Measurements from ENCODE around the gene BTLA.
"Not testable (repeated sequence)": the region's sequence is repeated elsewhere in the genome, so short reads cannot be mapped to it uniquely, and the experiment has no call there.

BTLA gene

DNA sequence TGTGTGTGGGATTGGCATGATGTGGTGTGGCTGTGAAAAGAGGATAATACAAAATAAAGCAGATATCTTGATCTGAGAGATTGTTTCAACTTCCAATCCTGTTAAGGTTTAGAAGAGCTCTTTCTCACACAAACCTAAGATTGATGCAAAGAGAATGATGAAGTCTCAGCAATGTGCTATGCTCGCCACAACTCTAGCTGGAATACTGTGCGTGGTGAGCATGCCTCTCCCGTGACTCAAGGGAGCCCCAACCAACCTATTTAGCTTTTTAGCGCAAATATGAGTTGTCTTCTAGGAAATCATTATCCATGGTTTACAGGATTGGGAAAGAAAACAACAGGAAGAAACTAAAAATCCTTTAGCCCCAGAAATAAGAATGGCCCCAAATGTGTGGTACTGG lies 28.5 kb downstream of the BTLA start:
- WGBS, 2 experiments (ENCODE audit: insufficient coverage in 2 of 2), result 93% methylated on average over 3 of the region's 4 CpGs; no CpG with 5 or more reads in 1 of the 2 experiments
- no peaks in the 10 kb centered on the region for H3K4me1 ChIP-seq (ENCODE audit: control insufficient read depth, insufficient read depth, low read length, poor library complexity, severe bottlenecking)
- H3K4me3 ChIP-seq (ENCODE audit: extremely low read depth, insufficient read depth, low read length, poor library complexity, severe bottlenecking), result no peak overlapping the region
- no peaks in the 10 kb centered on the region for H3K9me3 ChIP-seq (ENCODE audit: control insufficient read depth, low read length)
- H3K36me3 ChIP-seq (ENCODE audit: control insufficient read depth, insufficient read depth, low read length), result no peaks in the 10 kb centered on the region
- H3K27ac ChIP-seq (ENCODE audit: low read depth, low read length, severe bottlenecking), result no peak overlapping the region

- no peak overlapping the region for H3K27ac ChIP-seq (ENCODE audit: low read depth, low read length, severe bottlenecking)
- H3K4me1 ChIP-seq (ENCODE audit: control insufficient read depth, insufficient read depth, low read length, poor library complexity, severe bottlenecking), result no peaks in the 10 kb centered on the region
- H3K9me3 ChIP-seq (ENCODE audit: control insufficient read depth, low read length), result no peaks in the 10 kb centered on the region
- no peak overlapping the region for H3K4me3 ChIP-seq (ENCODE audit: extremely low read depth, insufficient read depth, low read length, poor library complexity, severe bottlenecking)
- H3K36me3 ChIP-seq (ENCODE audit: control insufficient read depth, insufficient read depth, low read length), result no peaks in the 10 kb centered on the region
Observed at GRCh38 chr3:112469671-112470070, 29.6 kb downstream of the BTLA start.

DNA sequence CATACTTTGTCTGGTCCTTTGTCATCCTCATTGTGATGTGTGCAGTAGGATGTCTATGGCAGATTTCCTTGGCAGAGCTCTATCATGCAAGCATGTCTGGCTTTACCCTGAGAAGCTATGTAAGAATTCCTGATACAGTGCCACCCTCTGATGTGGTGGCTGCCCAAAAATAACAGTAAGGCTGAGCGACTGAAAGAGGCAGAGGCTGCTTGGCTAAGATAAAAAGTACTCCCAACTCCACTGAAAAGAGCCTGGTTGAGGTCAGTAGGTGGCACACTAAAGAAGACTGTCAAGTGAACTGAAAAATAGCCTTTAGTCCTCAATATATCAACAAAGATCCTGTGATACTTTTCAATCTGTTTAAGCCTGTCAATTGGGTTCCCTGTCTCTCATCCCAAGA lies 31.7 kb downstream of the BTLA start:
- 89 to 100% methylated on average over 1 of the region's 1 CpG for WGBS, 2 experiments (ENCODE audit: insufficient coverage in 2 of 2)
- H3K4me3 ChIP-seq (ENCODE audit: extremely low read depth, insufficient read depth, low read length, poor library complexity, severe bottlenecking), result no peak overlapping the region
- no peaks in the 10 kb centered on the region for H3K9me3 ChIP-seq (ENCODE audit: control insufficient read depth, low read length)
- H3K27ac ChIP-seq (ENCODE audit: low read depth, low read length, severe bottlenecking), result no peak overlapping the region
- H3K4me1 ChIP-seq (ENCODE audit: control insufficient read depth, insufficient read depth, low read length, poor library complexity, severe bottlenecking), result no peaks in the 10 kb centered on the region
- no peaks in the 10 kb centered on the region for H3K36me3 ChIP-seq (ENCODE audit: control insufficient read depth, insufficient read depth, low read length)

DNA sequence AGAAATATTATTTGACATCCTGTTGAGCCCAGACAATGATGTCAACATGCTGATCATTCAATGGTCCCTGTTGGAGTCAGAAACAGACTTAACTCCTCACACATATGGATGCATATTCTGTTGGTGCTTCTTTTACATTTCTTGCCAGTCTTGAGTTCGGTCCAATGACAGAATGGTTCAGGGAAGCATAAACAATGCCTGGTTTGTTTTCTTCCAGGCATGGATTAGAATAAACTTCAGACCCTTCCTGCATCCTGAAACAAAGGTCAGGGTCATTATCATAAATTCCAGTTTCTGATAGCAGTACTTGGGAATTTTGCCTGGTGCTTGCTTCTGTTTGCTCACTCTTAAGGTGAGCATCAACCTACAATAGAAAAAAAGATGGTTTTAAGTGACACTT lies 33.3 kb downstream of the BTLA start:
- Histone ChIP-seq H3K9me3 (ENCODE audit: control insufficient read depth, low read length) (no peaks in the 10 kb centered on the region), H3K27ac (ENCODE audit: low read depth, low read length, severe bottlenecking) (no peak overlapping the region), H3K4me1 (ENCODE audit: control insufficient read depth, insufficient read depth, low read length, poor library complexity, severe bottlenecking) (no peaks in the 10 kb centered on the region), H3K4me3 (ENCODE audit: extremely low read depth, insufficient read depth, low read length, poor library complexity, severe bottlenecking) (no peak overlapping the region), H3K36me3 (ENCODE audit: control insufficient read depth, insufficient read depth, low read length) (no peaks in the 10 kb centered on the region)
- WGBS, 2 experiments (ENCODE audit: insufficient coverage in 2 of 2), result 0% methylated on average over 1 of the region's 1 CpG

- no peaks in the 10 kb centered on the region for H3K4me1 ChIP-seq (ENCODE audit: control insufficient read depth, insufficient read depth, low read length, poor library complexity, severe bottlenecking)
- no peaks in the 10 kb centered on the region for H3K9me3 ChIP-seq (ENCODE audit: control insufficient read depth, low read length)
- WGBS, 2 experiments (ENCODE audit: insufficient coverage in 2 of 2), result 100% methylated on average over 1 of the region's 2 CpGs; no CpG with 5 or more reads in 1 of the 2 experiments
- H3K4me3 ChIP-seq (ENCODE audit: extremely low read depth, insufficient read depth, low read length, poor library complexity, severe bottlenecking), result no peak overlapping the region
- no peaks in the 10 kb centered on the region for H3K36me3 ChIP-seq (ENCODE audit: control insufficient read depth, insufficient read depth, low read length)
- no peak overlapping the region for H3K27ac ChIP-seq (ENCODE audit: low read depth, low read length, severe bottlenecking)
Observed at GRCh38 chr3:112464264-112464663, 35.0 kb downstream of the BTLA start.

DNA sequence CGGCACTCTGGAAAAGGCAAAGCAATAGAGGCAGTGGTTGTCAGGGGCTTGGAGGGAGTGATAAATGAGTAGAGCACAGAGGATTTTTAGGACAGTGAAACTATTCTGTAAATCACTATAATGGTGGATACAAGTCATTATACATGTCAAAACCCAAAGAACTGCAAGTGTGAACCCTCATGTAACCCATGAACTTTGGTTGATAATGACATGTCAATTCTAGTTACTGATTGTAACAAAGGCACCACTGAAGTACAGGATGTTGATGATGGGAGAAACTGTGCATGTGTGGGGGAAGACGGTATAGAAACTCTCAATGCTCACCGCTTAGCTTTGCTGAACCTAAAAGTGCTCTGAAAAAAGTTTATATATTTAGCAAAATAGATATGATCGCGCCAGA lies 36.0 kb downstream of the BTLA start:
- 78 to 92% methylated on average over 1 to 2 of the region's 5 CpGs for WGBS, 2 experiments (ENCODE audit: insufficient coverage in 2 of 2)
- H3K4me3 ChIP-seq (ENCODE audit: extremely low read depth, insufficient read depth, low read length, poor library complexity, severe bottlenecking), result no peak overlapping the region
- no peaks in the 10 kb centered on the region for H3K4me1 ChIP-seq (ENCODE audit: control insufficient read depth, insufficient read depth, low read length, poor library complexity, severe bottlenecking)
- no peak overlapping the region for H3K27ac ChIP-seq (ENCODE audit: low read depth, low read length, severe bottlenecking)
- no peaks in the 10 kb centered on the region for H3K9me3 ChIP-seq (ENCODE audit: control insufficient read depth, low read length)
- H3K36me3 ChIP-seq (ENCODE audit: control insufficient read depth, insufficient read depth, low read length), result no peaks in the 10 kb centered on the region

DNA sequence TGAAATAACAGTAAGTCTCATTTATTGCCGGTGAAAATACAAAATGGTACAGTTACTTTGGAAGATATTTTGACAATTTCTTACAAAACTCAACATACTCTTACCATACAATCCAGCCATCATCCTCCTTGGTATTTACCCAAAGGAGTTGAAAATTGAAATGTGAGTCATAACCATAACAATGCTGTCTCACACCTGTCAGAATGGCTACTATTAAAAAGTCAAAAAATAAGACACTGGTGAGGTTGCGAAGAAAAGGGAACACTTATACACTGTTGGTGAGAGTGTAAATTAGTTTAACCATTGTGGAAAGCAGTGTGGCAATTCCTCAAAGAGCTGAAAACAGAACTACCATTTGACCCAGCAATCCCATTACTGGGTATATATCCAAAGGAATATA lies 37.5 kb downstream of the BTLA start:
- H3K9me3 ChIP-seq (ENCODE audit: control insufficient read depth, low read length); H3K4me3 ChIP-seq (ENCODE audit: extremely low read depth, insufficient read depth, low read length, poor library complexity, severe bottlenecking); H3K27ac ChIP-seq (ENCODE audit: low read depth, low read length, severe bottlenecking); H3K4me1 ChIP-seq (ENCODE audit: control insufficient read depth, insufficient read depth, low read length, poor library complexity, severe bottlenecking); H3K36me3 ChIP-seq (ENCODE audit: control insufficient read depth, insufficient read depth, low read length): not testable (repeated sequence)
- WGBS, 2 experiments (ENCODE audit: insufficient coverage in 2 of 2), result no CpG with 5 or more reads among the region's 2 CpGs

- no CpG with 5 or more reads among the region's 2 CpGs for WGBS, 2 experiments (ENCODE audit: insufficient coverage in 2 of 2)
- Histone ChIP-seq H3K36me3 (ENCODE audit: control insufficient read depth, insufficient read depth, low read length) (no peaks in the 10 kb centered on the region), H3K27ac (ENCODE audit: low read depth, low read length, severe bottlenecking) (no peak overlapping the region), H3K9me3 (ENCODE audit: control insufficient read depth, low read length) (no peaks in the 10 kb centered on the region), H3K4me1 (ENCODE audit: control insufficient read depth, insufficient read depth, low read length, poor library complexity, severe bottlenecking) (no peaks in the 10 kb centered on the region), H3K4me3 (ENCODE audit: extremely low read depth, insufficient read depth, low read length, poor library complexity, severe bottlenecking) (no peak overlapping the region)
Observed at GRCh38 chr3:112460519-112461195, 38.6 kb downstream of the BTLA start.

DNA sequence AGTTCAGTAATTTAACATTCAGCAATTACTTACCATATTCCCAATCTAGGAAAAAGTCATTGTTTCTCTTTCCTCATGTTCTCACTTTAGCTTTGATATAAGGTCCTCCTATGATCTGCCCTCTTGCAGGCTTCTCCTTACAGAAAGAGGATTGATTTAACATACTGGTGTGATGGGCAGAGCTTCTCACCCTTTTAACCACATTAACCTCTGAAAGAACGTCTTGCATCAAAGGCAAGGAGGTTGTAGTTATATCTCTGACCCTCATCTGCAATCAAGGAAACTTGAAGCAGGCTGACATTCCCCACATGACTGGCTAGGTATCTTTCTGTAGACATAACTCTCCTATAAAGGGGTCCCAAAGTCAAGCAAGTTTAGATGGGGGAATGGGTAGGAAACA lies 39.5 kb downstream of the BTLA start:
- H3K27ac ChIP-seq (ENCODE audit: low read depth, low read length, severe bottlenecking), result no peak overlapping the region
- no peaks in the 10 kb centered on the region for H3K4me1 ChIP-seq (ENCODE audit: control insufficient read depth, insufficient read depth, low read length, poor library complexity, severe bottlenecking)
- no peak overlapping the region for H3K4me3 ChIP-seq (ENCODE audit: extremely low read depth, insufficient read depth, low read length, poor library complexity, severe bottlenecking)
- no CpG with 5 or more reads among the region's 1 CpG for WGBS, 2 experiments (ENCODE audit: insufficient coverage in 2 of 2)
- H3K9me3 ChIP-seq (ENCODE audit: control insufficient read depth, low read length), result no peaks in the 10 kb centered on the region
- H3K36me3 ChIP-seq (ENCODE audit: control insufficient read depth, insufficient read depth, low read length), result no peaks in the 10 kb centered on the region

- H3K9me3 ChIP-seq (ENCODE audit: control insufficient read depth, low read length), result no peaks in the 10 kb centered on the region
- no peaks in the 10 kb centered on the region for H3K4me1 ChIP-seq (ENCODE audit: control insufficient read depth, insufficient read depth, low read length, poor library complexity, severe bottlenecking)
- no peak overlapping the region for H3K4me3 ChIP-seq (ENCODE audit: extremely low read depth, insufficient read depth, low read length, poor library complexity, severe bottlenecking)
- H3K27ac ChIP-seq (ENCODE audit: low read depth, low read length, severe bottlenecking), result no peak overlapping the region
- no peaks in the 10 kb centered on the region for H3K36me3 ChIP-seq (ENCODE audit: control insufficient read depth, insufficient read depth, low read length)
Observed at GRCh38 chr3:112456147-112456546, 43.1 kb downstream of the BTLA start.

DNA sequence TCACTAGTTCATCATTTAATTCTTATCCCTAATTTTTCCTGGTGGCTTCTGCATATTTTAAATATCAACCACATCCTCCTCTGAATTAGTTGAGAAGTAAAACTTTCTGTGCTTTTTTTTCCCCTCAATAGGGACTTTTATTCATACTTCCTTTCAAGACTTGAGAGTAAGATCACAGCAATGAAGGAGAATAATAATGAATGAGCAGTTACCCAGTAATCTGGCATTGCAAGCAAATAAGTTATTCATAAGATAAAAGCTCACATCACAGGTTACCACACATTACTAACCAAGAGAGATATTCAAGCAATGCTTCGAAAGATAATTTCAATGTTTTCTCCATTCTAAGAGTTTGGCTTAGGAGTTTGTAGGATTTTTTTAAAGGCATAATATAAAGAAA lies 50.3 kb downstream of the BTLA start:
- Histone ChIP-seq H3K9me3 (ENCODE audit: control insufficient read depth, low read length) (no peaks in the 10 kb centered on the region), H3K27ac (ENCODE audit: low read depth, low read length, severe bottlenecking) (no peak overlapping the region), H3K4me3 (ENCODE audit: extremely low read depth, insufficient read depth, low read length, poor library complexity, severe bottlenecking) (no peak overlapping the region), H3K36me3 (ENCODE audit: control insufficient read depth, insufficient read depth, low read length) (no peaks in the 10 kb centered on the region), H3K4me1 (ENCODE audit: control insufficient read depth, insufficient read depth, low read length, poor library complexity, severe bottlenecking) (no peaks in the 10 kb centered on the region)
- no CpG with 5 or more reads among the region's 1 CpG for WGBS, 2 experiments (ENCODE audit: insufficient coverage in 2 of 2)

All from mesodermal cell (in vitro differentiated cells).